ENCODE data around the gene ARHGEF25.
"Not testable (repeated sequence)": the region's sequence is repeated elsewhere in the genome, so short reads cannot be mapped to it uniquely, and the experiment has no call there.

Gene ARHGEF25

DNA sequence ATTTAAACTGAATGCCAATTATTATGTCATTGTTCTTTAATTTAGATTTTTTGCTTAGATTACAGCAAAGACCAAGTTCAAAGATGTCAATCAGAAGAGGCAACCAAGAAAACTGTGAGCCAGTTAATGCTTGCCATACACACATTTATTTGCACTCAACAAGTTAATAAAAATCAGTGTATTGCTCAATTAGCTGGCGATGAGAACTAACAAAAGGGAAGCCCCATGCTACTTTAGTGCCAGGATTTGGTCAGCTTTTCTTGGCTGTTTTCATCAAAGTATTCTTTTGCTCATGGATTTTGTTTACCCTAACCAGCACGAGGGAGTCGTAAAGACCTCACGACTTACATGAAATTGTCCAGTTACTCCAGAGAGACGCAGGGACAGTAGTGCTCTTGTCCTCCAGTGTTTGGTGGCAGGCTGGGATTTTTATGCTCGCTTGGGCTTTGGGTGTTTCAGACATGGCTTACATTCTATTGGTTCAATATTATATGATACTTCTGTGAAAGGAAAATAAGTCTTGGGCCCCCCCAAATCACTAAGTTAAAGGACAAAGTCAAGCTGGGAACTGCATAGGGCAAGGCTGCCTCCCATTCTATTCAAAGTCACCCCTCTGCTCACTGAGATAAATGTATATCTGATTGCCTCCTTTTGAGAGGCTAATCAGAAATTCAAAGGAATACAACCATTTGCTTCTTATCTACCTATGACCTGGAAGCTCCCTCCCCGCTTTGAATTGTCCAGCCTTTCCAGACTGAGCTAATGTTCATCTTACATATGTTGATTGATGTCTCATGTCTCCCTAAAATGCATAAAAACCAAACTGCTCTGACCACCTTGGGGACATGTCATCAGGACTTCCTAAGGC, 29.2 kb downstream of the ARHGEF25 start:
- Histone ChIP-seq H3K9ac (ENCODE audit: low read depth, low read length) (no peak overlapping the region), H3K36me3 (ENCODE audit: insufficient read depth, low read length) (no peaks in the 10 kb centered on the region), H3K4me1 (ENCODE audit: insufficient read depth, low read length) (peaks cover 3% of the 10 kb centered on the region), H3K9me3 (ENCODE audit: control insufficient read depth, insufficient read depth, low read length) (no peaks in the 10 kb centered on the region; the same call in 1 of the 2 replicates)

GRCh38 chr12:57641699-57642442, 30.6 kb downstream of the ARHGEF25 start:
- H3K4me1 ChIP-seq (ENCODE audit: insufficient read depth, low read length), result peaks cover 3% of the 10 kb centered on the region
- no peak overlapping the region for H3K9ac ChIP-seq (ENCODE audit: low read depth, low read length)
- H3K36me3 ChIP-seq (ENCODE audit: insufficient read depth, low read length), result no peaks in the 10 kb centered on the region
- no peaks in the 10 kb centered on the region; the same call in 1 of the 2 replicates for H3K9me3 ChIP-seq (ENCODE audit: control insufficient read depth, insufficient read depth, low read length)

- H3K4me1 ChIP-seq (ENCODE audit: insufficient read depth, low read length); H3K36me3 ChIP-seq (ENCODE audit: insufficient read depth, low read length); H3K9me3 ChIP-seq (ENCODE audit: control insufficient read depth, insufficient read depth, low read length); H3K9ac ChIP-seq (ENCODE audit: low read depth, low read length): not testable (repeated sequence)
Measured at GRCh38 chr12:57645990-57646658, 34.9 kb downstream of the ARHGEF25 start.

- not testable (repeated sequence) for H3K36me3 ChIP-seq (ENCODE audit: insufficient read depth, low read length); H3K9me3 ChIP-seq (ENCODE audit: control insufficient read depth, insufficient read depth, low read length); H3K4me1 ChIP-seq (ENCODE audit: insufficient read depth, low read length); H3K9ac ChIP-seq (ENCODE audit: low read depth, low read length)
Measured at GRCh38 chr12:57646659-57647049, 35.4 kb downstream of the ARHGEF25 start.

- Histone ChIP-seq H3K9me3 (ENCODE audit: control insufficient read depth, insufficient read depth, low read length) (peaks cover under 1% of the 10 kb centered on the region; the same call in 1 of the 2 replicates), H3K36me3 (ENCODE audit: insufficient read depth, low read length) (no peaks in the 10 kb centered on the region), H3K4me1 (ENCODE audit: insufficient read depth, low read length) (no peaks in the 10 kb centered on the region), H3K9ac (ENCODE audit: low read depth, low read length) (no peak overlapping the region)
Measured at GRCh38 chr12:57654042-57654441, 42.8 kb downstream of the ARHGEF25 start.

GRCh38 chr12:57655541-57656240, 44.5 kb downstream of the ARHGEF25 start:
- Histone ChIP-seq H3K9me3 (ENCODE audit: control insufficient read depth, insufficient read depth, low read length) (peaks cover 3% of the 10 kb centered on the region; the same call in 1 of the 2 replicates), H3K4me1 (ENCODE audit: insufficient read depth, low read length) (no peaks in the 10 kb centered on the region)

GRCh38 chr12:57656408-57656807, 45.2 kb downstream of the ARHGEF25 start:
- not testable (repeated sequence) for H3K36me3 ChIP-seq (ENCODE audit: insufficient read depth, low read length); H3K9ac ChIP-seq (ENCODE audit: low read depth, low read length); H3K4me1 ChIP-seq (ENCODE audit: insufficient read depth, low read length); H3K9me3 ChIP-seq (ENCODE audit: control insufficient read depth, insufficient read depth, low read length)

More at GRCh38 chr12:57655541-57656240, 44.5 kb downstream of the ARHGEF25 start:
- H3K9ac ChIP-seq (ENCODE audit: low read depth, low read length), result no peak overlapping the region
- no peaks in the 10 kb centered on the region for H3K36me3 ChIP-seq (ENCODE audit: insufficient read depth, low read length)

DNA sequence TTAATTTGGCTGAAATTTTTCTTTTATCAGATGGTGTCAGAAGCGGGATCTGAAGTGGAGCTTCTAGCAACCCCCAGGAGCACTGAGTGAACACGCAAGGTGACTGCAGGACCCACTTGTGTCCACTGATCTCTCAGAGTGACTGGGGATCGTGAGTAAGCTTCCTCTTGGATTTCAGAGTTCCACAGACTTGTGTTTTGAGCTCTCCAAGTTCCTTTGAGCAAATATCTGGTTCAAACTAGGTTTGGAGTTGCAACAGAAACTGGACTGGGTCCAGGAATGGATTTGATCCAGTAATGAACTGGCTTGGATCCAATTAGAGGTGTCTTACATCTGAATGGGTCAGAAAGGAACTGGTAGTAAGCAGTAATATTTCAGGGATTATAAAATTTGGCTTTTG, 46.5 kb downstream of the ARHGEF25 start:
- H3K36me3 ChIP-seq (ENCODE audit: insufficient read depth, low read length), result no peaks in the 10 kb centered on the region
- peaks cover 8% of the 10 kb centered on the region; the same call in 1 of the 2 replicates for H3K9me3 ChIP-seq (ENCODE audit: control insufficient read depth, insufficient read depth, low read length)
- H3K9ac ChIP-seq (ENCODE audit: low read depth, low read length), result no peak overlapping the region
- no peaks in the 10 kb centered on the region for H3K4me1 ChIP-seq (ENCODE audit: insufficient read depth, low read length)

DNA sequence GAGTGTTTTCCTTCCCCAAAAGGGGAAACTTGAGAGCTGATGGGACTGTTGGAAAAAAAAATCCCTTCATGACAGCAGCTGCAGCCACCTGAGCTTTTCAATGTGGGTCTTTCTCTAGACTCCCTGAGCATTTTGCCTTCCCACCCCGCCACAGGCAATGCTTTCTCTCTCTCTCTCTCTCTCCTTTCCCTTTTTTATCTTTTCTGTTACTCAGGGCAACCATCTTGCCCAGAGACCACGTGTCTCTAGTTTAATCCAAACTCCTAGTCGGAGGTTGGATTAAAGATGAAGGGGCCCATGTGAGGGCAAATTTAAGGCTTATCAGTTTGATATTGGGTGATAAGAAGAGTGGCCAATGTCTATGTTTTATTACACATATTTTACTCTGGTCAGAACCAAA, 47.7 kb downstream of the ARHGEF25 start:
- peaks cover 8% of the 10 kb centered on the region; the same call in 1 of the 2 replicates for H3K9me3 ChIP-seq (ENCODE audit: control insufficient read depth, insufficient read depth, low read length)
- H3K4me1 ChIP-seq (ENCODE audit: insufficient read depth, low read length), result no peaks in the 10 kb centered on the region
- no peaks in the 10 kb centered on the region for H3K36me3 ChIP-seq (ENCODE audit: insufficient read depth, low read length)
- H3K9ac ChIP-seq (ENCODE audit: low read depth, low read length), result no peak overlapping the region

- Histone ChIP-seq H3K4me1 (ENCODE audit: insufficient read depth, low read length) (no peaks in the 10 kb centered on the region), H3K9me3 (ENCODE audit: control insufficient read depth, insufficient read depth, low read length) (peaks cover 8% of the 10 kb centered on the region; the same call in 1 of the 2 replicates), H3K36me3 (ENCODE audit: insufficient read depth, low read length) (no peaks in the 10 kb centered on the region), H3K9ac (ENCODE audit: low read depth, low read length) (no peak overlapping the region)
Measured at GRCh38 chr12:57661376-57661775, 50.1 kb downstream of the ARHGEF25 start.

- H3K9ac ChIP-seq (ENCODE audit: low read depth, low read length); H3K9me3 ChIP-seq (ENCODE audit: control insufficient read depth, insufficient read depth, low read length); H3K4me1 ChIP-seq (ENCODE audit: insufficient read depth, low read length); H3K36me3 ChIP-seq (ENCODE audit: insufficient read depth, low read length): not testable (repeated sequence)
Measured at GRCh38 chr12:57665066-57665820, 54.0 kb downstream of the ARHGEF25 start.
